Mucosa of gallbladder (tissue), 1 donor: ENCODE measurements around the gene AAK1. TPM values are rescaled to one million over a fixed set of nuclear protein-coding genes. Genes with fewer than 3 reads are reported as not detected.
"Not testable (repeated sequence)": the region's sequence is repeated elsewhere in the genome, so short reads cannot be mapped to it uniquely, and the experiment has no call there.

Source experiments
- DNase-seq: peaks from one replicate; pipeline ENCODE4 v3.0.0-alpha.2; 2020; ENCODE audit warnings: low spot score
- total RNA-seq: library from RNA; stranded (reverse); gene quantifications from one replicate; pipeline ENCODE4 v1.2.1, GENCODE V29; 2021
- donor health status: DM: no; HTN: no; CAD: no.

AAK1 gene
- 83.4 TPM for total RNA-seq

DNA sequence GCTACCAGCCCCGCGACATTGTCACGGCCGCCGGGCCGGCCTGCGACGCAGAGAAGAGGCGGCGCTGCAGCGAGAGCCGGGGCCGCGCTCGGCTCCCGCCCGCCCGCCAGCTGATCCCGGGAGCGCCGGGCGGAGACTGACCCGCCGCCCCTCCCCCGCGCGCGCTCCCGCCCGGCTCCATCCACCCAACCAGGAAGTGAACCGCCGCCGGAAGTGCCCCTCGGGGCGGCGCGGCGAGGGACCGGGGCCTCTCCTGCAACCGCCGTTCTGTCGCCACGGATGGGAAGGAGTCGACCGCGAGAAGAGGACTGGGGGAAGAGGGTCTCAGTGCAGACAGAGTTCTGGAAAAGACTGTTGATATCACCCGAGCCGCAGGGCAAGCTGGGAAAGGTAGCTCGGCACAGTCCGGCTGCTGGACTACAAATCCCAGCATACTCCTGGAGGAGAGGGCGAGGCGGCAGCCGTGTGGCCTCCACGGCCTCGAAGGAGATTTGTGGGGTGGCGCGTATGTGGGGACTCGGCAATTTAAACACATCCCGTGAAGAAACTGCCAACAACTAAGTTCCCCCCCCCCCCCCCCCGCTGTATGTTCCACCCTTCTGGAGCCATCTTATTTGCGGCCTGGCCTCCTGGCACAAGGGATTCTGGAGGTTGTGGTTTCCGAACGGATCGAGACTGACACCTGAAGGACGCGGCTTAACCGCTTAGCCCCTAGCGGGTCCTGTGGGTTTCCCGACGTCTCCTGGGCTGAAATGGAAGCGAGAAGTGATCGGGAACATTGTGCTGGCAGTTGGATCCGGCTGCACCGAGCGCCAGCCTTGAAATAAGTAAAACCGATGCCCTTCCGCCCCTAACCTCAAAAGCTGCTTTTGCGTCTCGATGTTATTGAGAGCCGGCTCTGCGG lies at the start of gene AAK1:
Gene AAK1 (minus strand): TSS at position 138 of the 904 bp plus-strand sequence. CDS start 699 bp downstream, outside the sequence.
- peak; percentile 88 for DNase-seq

DNA sequence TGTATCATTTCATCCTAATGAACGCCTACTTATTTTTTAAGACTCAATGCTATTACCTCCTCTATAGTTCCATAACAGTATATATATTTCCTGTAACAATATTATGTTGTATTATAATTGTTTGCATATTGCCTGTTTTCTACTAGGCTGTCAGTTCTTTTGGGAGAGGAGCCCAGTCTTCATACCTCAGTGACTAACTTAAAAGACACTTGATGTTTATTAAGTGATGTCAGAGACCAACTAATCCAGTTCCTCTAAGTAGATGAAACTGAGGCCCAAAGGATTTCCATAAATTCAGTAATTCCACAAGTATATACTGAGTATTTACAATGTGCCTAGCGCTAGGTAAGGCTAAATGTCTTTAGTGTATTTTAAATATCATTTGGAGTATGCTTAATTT lies 48.9 kb upstream of the AAK1 start:
- DNase-seq, result no peak

DNA sequence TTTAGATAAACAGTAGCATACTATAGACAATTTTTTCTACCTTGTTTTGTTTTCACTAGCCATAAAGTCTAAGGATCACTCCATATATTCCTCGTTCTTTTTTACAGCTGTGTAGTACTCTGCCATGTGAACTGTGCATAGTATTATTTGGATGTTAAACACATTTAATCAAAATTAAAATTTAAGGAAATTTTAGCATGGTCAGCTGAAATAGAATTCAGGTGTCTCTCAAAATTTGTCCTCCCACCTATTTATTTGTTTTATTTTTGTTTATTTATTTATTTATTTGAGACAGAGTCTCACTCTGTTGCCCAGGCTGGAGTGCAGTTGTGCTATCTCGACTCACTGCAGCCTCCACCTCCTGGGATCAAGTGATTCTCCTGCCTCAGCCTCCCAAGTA lies 46.4 kb upstream of the AAK1 start:
- DNase-seq, result no peak

DNA sequence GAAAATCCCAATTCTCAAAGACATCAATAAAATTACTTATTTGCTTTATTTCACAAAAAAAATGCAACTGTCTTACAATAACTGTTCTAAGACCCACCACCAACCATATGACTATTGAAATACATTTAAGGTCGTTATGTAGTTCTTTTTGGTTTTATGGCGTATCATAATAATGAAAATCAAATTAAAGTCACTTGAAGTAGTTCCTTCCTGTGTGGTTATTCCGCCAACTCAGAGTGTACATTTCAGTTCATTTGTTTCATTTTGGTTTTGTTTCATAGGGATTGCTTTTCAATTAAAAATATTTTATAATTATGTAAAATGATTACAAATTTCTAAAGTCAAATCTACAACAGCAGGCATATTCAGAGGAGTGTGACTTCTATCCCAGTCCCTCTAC lies 45.9 kb upstream of the AAK1 start:
- no peak for DNase-seq

DNA sequence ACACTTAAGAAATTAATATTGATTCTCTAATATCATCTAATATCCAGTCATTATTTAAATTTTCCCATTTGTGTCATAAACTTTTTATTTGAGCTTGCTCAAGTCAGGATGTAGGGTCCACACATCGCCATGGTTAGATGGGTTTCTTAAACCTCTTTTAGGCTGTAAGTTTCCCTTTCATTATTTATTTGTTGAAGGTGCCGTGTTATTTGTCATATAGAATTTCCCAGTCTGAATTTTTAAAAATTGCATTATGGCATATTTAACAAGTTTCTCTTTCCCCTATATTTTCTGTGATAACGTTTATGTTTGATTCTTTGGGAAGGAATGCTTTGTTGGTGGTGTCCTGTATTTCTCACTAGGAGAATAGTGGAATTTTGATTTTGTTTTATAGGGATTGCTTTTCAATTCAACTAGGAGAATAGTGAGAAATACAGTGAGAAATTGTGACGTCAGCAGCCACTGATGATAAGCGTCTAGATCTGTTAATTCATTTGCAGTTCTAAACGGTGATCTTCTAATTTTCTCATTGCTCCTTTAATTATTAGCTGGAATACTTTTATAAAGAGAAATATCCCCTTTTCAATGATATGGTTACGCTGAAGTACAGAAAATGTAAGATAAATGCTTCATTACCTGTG lies 44.6 kb upstream of the AAK1 start:
- DNase-seq, result no peak

DNA sequence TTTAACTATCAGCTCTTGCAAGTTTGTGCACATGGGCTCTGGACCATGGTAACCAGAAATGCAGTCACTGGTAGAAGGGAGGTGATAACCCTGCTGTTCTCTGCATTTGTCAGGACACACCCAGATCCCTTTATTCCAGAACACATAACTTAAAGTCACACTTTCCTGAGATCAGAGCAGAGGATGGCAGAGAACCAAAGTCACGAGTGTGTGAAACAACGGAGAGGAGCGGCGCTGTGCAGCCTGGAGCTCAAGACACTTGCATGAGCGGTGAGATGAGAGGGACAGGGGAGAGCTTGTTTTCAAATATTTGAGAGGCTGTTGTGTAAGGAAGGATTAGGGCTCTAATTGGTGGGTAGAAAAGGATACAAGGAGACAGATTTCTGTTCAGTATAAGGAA lies 43.3 kb upstream of the AAK1 start:
- no peak for DNase-seq

- DNase-seq, result no peak
Observed at GRCh38 chr2:69685321-69686048, 41.9 kb upstream of the AAK1 start.

- DNase-seq, result peak; percentile 21
Observed at GRCh38 chr2:69683170-69683971, 39.8 kb upstream of the AAK1 start.

GRCh38 chr2:69682525-69682924 lies 39.0 kb upstream of the AAK1 start:
- DNase-seq, result no peak

DNA sequence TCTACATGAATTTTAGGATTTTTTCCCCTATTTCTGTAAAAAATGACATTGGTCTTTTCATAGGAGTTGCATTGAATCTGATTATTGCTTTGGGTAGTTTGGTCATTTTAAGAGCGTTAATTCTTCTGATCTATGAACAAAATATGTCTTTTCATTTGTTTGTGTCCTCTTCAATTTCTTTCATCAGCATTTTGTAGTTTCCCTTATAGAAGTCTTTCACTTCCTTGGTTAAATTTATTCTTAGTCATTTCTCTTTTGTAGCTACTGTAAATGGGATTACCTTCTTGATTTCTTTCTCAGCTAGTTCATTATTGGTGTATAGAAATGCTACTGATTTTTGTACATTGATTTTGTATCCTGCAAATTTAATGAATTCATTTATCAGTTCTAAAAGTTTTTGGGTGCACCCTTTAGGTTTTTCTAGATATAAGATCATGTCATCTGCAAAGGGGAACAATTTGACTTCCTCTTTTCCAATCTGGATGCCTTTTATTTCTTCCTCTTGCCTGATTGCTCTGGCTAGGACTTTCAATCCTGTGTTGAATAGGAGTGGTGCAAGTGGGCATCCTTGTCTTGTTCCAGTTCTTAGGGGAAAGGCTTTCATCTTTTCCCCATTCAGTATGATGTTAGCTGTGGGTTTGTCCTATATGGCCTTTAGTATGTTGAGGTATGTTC lies 36.6 kb upstream of the AAK1 start:
- DNase-seq, result no peak

- no peak for DNase-seq
Observed at GRCh38 chr2:69677914-69678313, 34.4 kb upstream of the AAK1 start.

- no peak for DNase-seq
Observed at GRCh38 chr2:69676146-69676545, 32.6 kb upstream of the AAK1 start.

DNA sequence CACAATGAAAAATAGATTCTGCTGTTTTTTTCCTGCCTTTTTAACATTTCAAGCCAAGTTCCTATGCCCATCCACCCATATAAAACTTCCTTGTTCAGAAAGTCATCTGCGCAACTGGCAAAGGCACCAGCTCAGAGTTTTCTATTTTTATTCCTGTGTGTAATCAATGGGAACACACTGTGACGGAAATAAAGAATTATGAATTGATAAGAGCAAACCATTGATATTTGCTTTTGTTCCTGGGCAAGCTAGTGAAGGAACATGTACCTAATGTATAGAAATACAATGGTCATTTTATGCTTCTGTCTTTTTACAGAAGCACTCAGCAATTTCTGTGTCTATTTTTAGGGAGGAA lies 30.8 kb upstream of the AAK1 start:
- no peak for DNase-seq

DNA sequence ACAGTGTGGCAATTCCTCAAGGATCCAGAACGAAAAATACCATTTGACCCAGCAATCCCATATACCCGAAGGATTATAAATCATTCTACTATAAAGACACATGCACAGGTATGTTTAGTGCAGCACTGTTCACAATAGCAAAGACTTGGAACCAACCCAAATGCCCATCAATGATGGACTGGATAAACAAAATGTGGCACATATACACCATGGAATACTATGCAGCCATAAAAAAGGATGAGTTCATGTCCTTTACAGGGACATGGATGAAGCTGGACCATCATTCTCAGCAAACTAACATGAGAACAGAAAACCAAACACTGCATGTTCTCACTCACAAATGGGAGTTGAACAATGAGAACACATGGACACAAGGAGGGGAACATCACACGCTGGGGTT lies 29.6 kb upstream of the AAK1 start:
- DNase-seq, result not testable (repeated sequence)

- DNase-seq, result no peak
Observed at GRCh38 chr2:69669666-69670065, 26.1 kb upstream of the AAK1 start.

DNA sequence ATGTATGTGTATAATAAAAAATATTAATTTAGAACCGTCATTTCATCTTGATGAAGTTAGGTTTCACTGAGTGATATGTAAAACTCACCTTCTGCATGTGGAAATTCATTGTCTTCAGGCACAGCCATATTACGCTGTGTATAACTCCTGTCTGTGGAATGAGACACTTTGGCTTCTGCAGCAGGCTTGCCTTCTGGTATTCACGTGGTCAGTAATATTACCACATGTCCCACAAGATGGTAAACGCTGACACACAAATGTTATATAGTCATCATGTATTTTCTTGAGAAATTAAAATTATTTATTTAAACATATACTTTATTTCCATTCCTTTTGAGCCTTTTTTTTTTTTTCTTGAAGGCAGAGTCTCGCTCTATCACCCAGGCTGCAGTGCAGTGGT lies 25.1 kb upstream of the AAK1 start:
- DNase-seq, result no peak

- no peak for DNase-seq
Observed at GRCh38 chr2:69667805-69668382, 24.4 kb upstream of the AAK1 start.

GRCh38 chr2:69665152-69665551 lies 21.6 kb upstream of the AAK1 start:
- no peak for DNase-seq

- no peak for DNase-seq
Observed at GRCh38 chr2:69663860-69664259, 20.3 kb upstream of the AAK1 start.

DNA sequence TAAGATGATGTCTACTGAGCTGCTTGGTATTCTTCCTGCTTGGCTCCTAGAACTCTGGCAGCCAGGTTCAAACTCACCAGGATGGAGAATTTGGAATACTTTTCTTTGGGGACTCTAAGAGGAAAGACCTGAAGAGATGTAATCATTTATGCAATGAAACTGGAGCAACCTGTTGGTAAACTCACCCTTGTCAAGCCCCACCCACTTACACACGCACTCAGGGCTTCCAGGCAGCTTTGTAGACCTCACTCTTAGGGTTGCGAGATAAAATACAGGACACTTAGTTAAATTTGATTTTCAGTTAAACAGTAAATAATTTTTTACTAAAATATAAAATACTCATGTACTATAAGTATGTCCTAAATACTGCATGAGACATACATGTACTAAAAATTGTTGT lies 19.0 kb upstream of the AAK1 start:
- not testable (repeated sequence) for DNase-seq

- no peak for DNase-seq
Observed at GRCh38 chr2:69660637-69661036, 17.1 kb upstream of the AAK1 start.
